NCI-H2227 (cell line): ENCODE results near the gene KLHL17.

Source experiments
- DNase-seq: peaks from one replicate; lab custom pipeline; 2025; ENCODE audit not compliant: unreplicated experiment; lab: John Stamatoyannopoulos, UW

The KLHL17 gene

GRCh38 chr1:1013922-1014648 lies 53.7 kb downstream of the KLHL17 start:
- DNase-seq: peak; percentile 83

GRCh38 chr1:1014799-1015681 lies 54.7 kb downstream of the KLHL17 start:
- DNase-seq: peak; percentile 38
